ENCODE measurements around the gene DROSHA.
"Not testable (repeated sequence)": the region's sequence is repeated elsewhere in the genome, so short reads cannot be mapped to it uniquely, and the experiment has no call there.

DROSHA gene

DNA sequence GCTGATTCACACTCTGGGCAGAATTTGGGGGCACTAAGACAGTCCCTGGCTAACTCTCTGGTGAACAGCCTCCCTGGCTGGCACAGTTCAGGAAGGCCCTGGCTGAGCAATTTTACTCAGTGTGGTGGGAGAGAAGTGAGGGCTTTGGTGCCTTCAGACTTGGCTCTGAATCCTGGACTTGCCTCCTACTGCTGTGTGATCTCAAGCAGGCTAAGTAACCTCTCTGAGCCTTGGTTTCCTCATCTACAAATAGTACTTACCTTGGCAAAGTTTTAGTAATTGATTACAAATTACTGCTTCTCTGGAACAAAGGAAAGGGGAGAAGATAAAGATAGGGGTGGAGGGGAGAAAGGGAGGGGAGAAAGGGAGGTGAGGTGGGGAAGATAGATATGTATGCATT lies 153.8 kb downstream of the DROSHA start:
- DNase-seq = no peak

DNA sequence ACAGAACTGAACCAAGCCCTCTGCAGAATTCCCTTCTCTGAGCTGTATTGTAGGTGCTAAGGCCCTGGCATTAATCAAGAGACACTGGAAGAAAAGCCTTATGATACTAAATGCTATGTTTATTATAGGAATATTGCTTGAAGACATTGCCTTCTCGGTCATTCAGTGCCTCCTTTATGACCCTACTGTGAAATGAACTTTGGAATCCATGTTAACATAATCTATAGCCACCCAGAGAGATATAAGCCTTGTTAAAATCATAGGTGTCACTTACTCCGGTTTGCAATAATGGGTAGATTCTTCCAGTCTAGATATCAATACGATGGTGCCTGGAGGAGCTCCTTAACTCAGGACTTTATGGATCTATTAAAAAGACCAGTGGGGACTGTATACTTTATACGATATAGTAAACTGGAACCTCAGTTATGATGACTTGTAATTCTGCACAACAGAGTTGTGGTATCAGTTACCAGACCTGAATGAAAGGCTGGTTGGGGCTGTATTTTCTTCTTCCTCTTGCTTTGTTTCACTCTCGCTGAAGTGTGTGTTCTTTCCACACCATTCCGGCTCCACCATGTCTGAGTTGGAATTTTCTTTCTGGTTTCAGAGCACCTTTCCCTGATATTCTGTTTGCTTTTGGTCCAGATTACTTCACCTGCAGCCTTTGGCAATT lies 154.5 kb downstream of the DROSHA start:
- DNase-seq = no peak

DNA sequence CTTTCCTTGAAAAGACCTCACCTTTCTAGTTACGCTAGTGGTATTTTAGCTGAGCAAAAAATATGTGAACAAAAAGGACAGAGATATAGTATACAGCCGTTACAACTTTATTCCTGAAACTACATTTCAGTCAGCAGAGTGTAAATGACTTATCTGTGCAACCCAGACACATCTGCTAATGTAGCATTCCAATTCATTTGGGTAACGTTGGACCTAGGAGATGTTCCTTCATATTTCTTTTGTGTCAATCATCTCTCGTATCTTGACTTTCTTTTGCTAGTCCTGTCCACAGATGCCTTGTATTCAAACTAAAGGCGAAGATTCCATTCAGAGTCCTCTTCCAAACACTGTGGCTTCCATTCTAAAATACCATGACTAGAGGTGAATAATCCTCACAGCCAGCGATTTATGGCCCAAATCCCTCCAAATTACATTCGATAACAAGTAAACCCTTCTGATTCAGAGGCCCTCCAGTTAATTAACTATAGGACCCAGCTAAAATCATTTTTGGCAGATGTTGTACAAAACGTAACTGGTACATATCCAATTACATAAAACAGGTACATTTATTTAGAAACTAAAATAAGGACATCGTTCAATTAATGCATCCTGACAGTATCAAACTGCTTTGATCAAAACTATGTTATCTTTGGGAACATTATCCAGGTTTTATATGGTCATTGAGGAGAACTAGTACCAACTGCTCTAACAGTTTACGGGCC lies 155.7 kb downstream of the DROSHA start:
- no peak for DNase-seq

DNA sequence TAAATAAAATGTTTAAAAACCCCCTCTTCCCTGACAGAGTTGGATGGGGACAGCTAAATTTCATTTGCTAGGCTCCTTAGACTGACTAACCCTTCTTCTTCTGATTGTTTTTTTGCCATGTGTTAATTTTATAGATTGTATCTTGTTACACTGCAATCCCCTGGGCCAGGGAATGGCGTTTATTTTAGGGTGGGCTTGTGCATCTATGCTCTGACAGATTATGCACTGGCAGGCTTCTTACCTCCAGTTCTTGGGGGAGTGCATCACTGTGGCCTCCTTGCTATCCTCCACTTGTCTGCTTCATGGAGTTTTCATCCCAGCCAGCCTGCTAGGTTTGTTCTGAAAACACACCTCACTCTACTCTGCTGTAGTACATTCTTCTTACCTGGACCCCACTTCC lies 159.8 kb downstream of the DROSHA start:
- DNase-seq = no peak

DNA sequence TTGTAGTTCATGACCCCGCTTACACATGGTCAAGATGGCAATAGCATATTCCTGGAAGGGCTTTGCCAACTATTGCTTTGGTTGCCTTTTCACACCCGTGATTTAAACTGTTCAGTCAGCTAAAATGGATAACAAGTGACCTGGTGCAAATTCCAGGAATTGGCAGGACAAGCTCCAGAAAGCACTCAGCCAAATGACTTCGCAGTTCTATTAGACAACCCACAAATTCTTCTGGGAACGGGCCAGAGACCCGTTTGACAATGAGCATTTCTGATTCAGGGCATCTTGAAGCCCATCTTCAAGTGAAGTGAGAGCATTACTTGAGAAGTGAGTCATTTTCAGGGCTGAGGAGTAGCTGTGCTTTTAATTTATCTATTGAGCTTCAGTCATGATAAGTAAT lies 165.0 kb downstream of the DROSHA start:
- no peak for DNase-seq

DNA sequence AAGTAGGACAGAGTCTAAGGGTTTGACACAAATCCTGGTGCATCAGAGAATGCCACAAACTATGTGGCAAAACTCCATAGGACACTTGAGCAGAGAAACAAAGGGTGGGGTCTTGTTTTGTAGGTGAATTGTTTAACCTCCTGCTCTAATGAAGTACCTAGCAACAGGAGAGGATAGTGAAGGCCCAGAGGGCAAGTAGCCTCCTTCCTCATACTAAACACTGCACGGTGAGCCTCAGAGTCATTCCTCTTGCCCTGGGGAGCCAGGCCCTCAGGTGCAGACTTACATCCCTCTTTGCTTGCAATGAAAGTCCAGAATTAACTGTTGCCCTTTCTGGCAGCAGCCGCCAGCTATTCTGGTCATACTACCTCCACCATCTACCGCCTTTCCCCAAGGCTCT lies 166.1 kb downstream of the DROSHA start:
- no peak for DNase-seq

DNA sequence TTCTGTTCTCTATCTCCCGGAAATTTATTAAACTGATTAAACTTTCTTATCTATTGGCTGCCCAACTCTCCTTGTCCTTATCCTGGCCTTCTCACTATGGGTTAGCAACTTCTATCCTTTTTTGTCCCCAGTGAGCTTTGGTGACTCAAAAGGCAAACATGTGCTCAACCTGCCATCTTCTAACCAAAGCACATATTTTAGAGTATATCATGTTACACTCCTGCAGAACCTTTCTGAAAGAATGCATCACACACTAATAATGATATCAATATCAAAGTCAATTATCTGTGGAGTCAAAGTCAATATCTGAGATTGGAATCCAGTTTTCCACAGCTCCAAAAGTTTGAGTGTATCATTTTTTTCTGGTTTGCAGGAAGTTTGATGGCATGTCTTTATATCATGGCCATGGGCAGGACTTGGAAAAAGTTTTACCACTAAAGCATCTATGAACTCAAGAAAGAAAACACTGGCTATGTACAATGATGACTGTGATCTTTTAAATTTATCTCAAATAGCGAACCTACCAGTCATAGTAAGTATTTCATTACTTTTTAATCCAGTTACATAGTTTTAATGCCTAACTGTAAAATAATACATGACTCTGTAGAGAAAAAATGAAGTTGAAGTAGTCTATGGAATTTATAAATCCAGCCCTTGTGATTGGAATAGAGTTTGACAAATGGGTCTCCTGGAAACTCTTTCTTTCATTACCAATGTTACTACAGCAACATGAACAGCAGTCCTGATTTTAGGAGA lies 166.8 kb downstream of the DROSHA start:
- no peak for DNase-seq

DNA sequence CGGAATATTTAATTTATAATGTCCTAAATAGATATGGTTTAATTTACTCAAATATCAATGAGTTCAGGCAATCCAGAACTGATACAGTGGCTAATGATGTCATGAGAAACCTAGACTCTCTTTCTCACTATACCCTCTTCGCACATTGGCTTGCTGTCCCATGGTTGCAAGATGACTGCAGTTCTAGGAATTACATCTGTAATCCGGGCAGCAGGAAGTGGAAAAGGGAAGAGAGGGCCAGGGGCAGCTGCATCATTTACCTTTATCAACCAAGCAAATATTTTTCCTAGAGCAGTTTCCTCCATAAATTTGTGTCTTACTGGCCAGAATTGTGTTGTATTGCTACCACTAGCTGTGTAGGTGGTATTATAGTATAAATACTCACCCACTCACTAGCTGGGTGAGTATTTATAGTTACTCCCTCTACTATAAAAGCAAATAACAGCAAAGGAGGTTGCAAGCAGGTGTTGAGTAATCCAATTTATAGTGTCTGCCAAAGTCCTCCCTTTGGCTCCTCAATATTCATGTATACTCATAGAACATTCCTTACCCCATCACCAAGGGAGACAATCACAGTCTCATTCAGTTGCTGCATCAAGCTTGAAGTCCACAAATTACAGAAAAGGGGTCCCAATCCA lies 168.8 kb downstream of the DROSHA start:
- DNase-seq = no peak

DNA sequence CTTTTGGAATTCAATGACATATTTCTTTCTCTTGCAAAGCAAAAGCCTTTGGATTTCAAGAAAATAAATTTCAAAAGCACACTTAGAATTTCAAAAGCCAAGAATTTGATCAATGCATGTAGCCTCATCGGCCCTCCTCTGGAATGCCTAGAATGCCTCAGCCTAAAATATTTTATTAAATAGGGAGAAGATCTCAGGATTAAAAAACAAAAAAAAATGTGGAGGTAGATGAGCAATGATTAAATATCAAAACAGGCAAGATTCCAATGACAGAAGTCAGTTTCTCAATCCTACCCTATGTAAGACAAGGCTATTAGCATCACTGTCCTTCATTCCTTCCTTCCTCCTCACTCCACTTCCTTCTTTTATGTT lies 169.4 kb downstream of the DROSHA start:
- DNase-seq = no peak

DNA sequence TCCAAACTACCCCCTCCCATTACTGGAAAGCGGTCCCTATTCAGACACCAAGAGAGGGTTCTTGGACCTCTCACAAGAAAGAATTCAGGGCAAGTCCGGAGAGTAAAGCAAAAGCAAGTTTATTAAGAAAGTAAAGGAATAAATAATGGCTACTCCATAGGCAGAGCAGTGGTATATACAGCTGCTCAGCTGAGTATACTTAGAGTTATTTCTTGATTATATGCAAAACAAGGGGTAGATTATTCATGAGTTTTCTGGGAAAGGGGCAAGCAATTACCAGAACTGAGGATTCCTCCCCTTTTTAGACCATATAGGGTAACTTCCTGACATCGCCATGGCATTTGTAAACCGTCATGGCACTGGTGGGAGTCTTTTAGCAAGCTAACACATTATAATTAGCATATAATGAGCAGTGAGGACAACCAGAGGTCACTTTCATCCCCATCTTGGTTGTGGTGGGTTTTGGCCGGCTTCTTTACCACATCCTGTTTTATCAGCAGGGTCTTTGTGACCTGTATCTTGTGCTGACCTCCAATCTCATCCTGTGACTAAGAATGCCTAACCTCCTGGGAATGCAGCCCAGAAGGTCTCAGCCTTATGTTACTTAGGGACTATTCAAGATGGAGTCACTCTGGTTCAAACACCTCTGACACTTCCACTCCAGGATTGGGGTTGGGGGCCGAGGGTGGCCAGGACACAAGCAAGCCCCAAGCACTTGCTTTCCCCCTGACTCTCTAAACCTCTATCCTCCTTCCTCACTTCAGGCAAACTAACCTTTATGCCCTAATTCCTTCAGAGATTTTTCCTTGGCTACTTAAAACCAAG lies 170.0 kb downstream of the DROSHA start:
- DNase-seq = not testable (repeated sequence)

DNA sequence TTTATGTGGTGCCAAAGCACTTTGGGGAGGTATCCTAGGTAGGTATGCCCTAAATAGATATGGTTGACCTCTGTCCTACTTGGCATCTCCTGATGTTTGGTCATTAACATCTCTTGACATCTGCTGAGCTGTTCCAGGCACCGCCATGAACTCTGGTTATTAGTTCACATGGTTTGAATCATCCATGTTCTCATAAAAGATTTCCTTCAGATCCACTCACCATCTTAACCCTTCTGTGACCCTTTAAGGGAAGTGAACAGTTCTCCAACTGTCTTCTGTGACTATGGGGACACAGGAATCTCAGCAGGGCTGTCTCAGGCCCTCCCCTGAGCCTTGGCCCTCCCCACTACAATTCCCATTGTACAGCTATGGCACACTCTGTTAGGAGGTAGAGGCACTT lies 170.7 kb downstream of the DROSHA start:
- no peak for DNase-seq

DNA sequence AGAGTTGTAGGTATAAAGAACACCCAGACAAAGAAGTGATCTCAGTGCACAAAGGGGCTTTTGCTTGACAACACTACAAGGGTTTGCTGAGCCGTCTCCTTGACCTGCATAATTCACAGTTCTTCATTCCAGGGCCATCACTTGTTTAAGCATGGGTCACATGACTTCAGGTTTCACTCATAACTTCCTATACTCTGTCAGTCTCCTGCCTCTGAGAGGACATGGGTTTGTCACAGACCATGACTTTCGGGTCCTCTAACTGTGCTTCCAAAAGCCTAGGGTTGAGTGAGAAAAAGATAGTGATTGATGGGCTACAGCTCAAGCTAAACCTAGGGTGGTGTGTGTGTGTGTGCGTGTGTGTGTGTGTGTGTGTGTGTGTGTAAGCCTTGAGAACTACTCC lies 172.1 kb downstream of the DROSHA start:
- no peak for DNase-seq

DNA sequence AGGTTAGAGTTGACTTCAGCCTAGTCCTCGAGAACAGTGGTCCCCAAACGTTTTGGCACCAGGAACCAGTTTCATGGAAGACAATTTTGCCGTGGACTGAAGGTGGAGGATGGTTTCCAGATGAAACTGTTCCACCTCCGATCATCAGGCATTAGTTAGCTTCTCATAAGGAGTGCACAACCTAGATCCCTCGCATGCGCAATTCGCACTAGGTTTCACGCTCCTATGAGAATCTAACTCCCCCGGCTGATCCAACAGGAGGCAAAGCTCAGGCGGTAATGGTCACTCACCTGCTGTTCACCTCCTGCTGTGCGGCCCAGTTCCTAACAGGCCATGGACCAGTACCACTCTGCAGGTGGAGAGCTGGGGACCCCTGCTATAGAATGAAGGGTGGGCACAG lies 174.9 kb downstream of the DROSHA start:
- no peak for DNase-seq

DNA sequence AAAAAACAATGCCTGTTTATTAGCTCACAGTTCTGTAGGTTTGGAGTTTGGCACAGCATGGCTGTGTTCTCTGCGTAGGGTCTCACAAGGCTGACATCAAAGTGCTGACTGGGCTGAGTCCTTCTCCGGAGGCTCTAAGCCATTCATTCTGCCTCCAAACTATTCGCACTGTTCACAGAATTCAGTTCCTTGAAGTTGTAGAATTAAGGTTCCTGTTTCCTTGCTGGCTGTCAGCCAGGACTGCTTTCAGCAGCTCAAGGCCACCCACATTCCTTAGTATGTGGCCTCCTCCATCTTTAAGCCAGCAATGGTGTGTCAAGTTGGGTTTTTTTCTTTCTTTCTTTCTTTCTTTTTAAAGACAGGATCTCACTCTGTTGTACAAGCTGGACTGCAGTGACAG lies 176.6 kb downstream of the DROSHA start:
- no peak for DNase-seq
